Measurements from ENCODE around the gene DOCK3. TPM values are rescaled to one million over a fixed set of nuclear protein-coding genes. Genes with fewer than 3 reads are reported as not detected.

The DOCK3 gene
- total and polyA plus RNA-seq, 2 donors (not counting 3 experiments of a cell fraction or from before 2014, with no cell fraction given) = 0.08 to 0.13 TPM

- no TSS peak for BruUV-seq (replicated peaks)
- CTCF ChIA-PET = no interaction called here
Observed at GRCh38 chr3:50635066-50635465, 39.7 kb upstream of the DOCK3 start.

More at GRCh38 chr3:50635066-50635465, 39.7 kb upstream of the DOCK3 start:
- FAIRE-seq = no peak
- no peaks in the 10 kb centered on the region for H3K9me1 ChIP-seq (replicated peaks; ENCODE audit: control insufficient read depth, extremely low read depth, insufficient read depth, low read length)
- no peak overlapping the region for H3K4me3 ChIP-seq (replicated peaks in 1 of 3; ENCODE audit: insufficient read depth in 1 of 3, low read depth in 1 of 3, low read length in 3 of 3)
- dilution Hi-C loops (cut with MboI; ENCODE audit: extremely low pct_ligation_motif_present, low sequenced_read_pairs) = no loop called here
- H4K20me1 ChIP-seq (replicated peaks; ENCODE audit: control insufficient read depth, extremely low read depth, insufficient read depth, low read length) = no peaks in the 10 kb centered on the region
- intact Hi-C loops (cut with micrococcal nuclease) = no loop called here
- H3K9me3 ChIP-seq (replicated peaks; ENCODE audit: control insufficient read depth, insufficient read depth, low read length) = no peaks in the 10 kb centered on the region
- H3K36me3 ChIP-seq (ENCODE audit: control insufficient read depth in 2 of 2, extremely low read depth in 1 of 2, insufficient read depth in 2 of 2, low read length in 2 of 2) = no peaks in the 10 kb centered on the region
- no peak overlapping the region for H3K27ac ChIP-seq (ENCODE audit: insufficient read depth, low read depth, low read length)
- no peaks in the 10 kb centered on the region for H3K4me1 ChIP-seq (ENCODE audit: control insufficient read depth, extremely low read depth, insufficient read depth, low read length)
- no peak for DNase-seq (ENCODE audit: low read depth, low spot score)
- no peaks in the 10 kb centered on the region for H3K79me2 ChIP-seq (ENCODE audit: control insufficient read depth, insufficient read depth, low read length)
- POLR2A ChIA-PET = no interaction called here
- TF ChIP-seq EZH2 (IDR thresholded peaks at IDR 0.05; ENCODE audit: borderline replicate concordance, low read depth, low read length, severe bottlenecking) = no peak
- no peak for TF ChIP-seq FOS (IDR thresholded peaks at IDR 0.05; ENCODE audit: borderline replicate concordance, insufficient read depth, low read length)
- no peak for TF ChIP-seq JUN (IDR thresholded peaks at IDR 0.05; ENCODE audit: borderline replicate concordance, insufficient read depth, insufficient read length, low read depth)
- TF ChIP-seq POLR2A (IDR thresholded peaks at IDR 0.05; ENCODE audit: low read depth, low read length) = no peak
- TF ChIP-seq GATA2 (IDR thresholded peaks at IDR 0.05; ENCODE audit: insufficient read depth, insufficient read length, low read depth, low read length) = no peak
- TF ChIP-seq MAX (IDR thresholded peaks at IDR 0.05; ENCODE audit: insufficient read depth, insufficient read length) = no peak
- TF ChIP-seq, protein P1, sequence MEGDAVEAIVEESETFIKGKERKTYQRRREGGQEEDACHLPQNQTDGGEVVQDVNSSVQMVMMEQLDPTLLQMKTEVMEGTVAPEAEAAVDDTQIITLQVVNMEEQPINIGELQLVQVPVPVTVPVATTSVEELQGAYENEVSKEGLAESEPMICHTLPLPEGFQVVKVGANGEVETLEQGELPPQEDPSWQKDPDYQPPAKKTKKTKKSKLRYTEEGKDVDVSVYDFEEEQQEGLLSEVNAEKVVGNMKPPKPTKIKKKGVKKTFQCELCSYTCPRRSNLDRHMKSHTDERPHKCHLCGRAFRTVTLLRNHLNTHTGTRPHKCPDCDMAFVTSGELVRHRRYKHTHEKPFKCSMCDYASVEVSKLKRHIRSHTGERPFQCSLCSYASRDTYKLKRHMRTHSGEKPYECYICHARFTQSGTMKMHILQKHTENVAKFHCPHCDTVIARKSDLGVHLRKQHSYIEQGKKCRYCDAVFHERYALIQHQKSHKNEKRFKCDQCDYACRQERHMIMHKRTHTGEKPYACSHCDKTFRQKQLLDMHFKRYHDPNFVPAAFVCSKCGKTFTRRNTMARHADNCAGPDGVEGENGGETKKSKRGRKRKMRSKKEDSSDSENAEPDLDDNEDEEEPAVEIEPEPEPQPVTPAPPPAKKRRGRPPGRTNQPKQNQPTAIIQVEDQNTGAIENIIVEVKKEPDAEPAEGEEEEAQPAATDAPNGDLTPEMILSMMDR (IDR thresholded peaks at IDR 0.05; ENCODE audit: extremely low read depth in 1 of 2, insufficient read depth in 1 of 2, low read depth in 1 of 2, low read length in 2 of 2) = no peak
- TF ChIP-seq MYC (IDR thresholded peaks at IDR 0.05; ENCODE audit: low read depth, low read length) = no peak
- no peak for TF ChIP-seq POLR2AphosphoS5 (IDR thresholded peaks at IDR 0.05; ENCODE audit: insufficient read depth, low read depth, low read length)
- no peak overlapping the region for H2AFZ ChIP-seq (ENCODE audit: low read depth, low read length)
- H3K9ac ChIP-seq (replicated peaks; ENCODE audit: extremely low read depth, insufficient read depth, low read length) = no peak overlapping the region
- no peak overlapping the region for H3K4me2 ChIP-seq (ENCODE audit: insufficient read depth, low read length)
- no peaks in the 10 kb centered on the region for H3K27me3 ChIP-seq (ENCODE audit: control insufficient read depth in 2 of 2, insufficient read depth in 2 of 2, low read length in 2 of 2)

Measured in endothelial cell of umbilical vein (primary cell).